H1 (cell line): ENCODE results near the gene DCAF15. TPM values are rescaled to one million over a fixed set of nuclear protein-coding genes. Genes with fewer than 3 reads are reported as not detected.

Experiments
- CTCF ChIA-PET: fragments of 300-600 bp; sonication (Branson Sonifier 250); formaldehyde crosslinking; loops from one replicate; lab custom pipeline; 2021; ENCODE audit not compliant: partially characterized antibody; lab: Charles Lee
- POLR2A ChIA-PET: fragments of 300-600 bp; sonication (Branson Sonifier 250); formaldehyde crosslinking; loops from one replicate; lab custom pipeline; 2021; ENCODE audit warnings: inconsistent platforms; ENCODE audit not compliant: partially characterized antibody; lab: Charles Lee
- DNase-seq, 2 experiments: peaks; one replicate each; pipeline versions ENCODE4 v3.0.0 to v3.0.0-alpha.2; 2010 to 2022; ENCODE audit warnings: low spot score in 2 of 2, low read depth in 1 of 2, mixed read lengths in 1 of 2
- FAIRE-seq: peaks from 2 replicates; lab custom pipeline; 2011; peaks lifted over from hg19 to GRCh38; lab: Jason Lieb, UNC
- H2AFZ ChIP-seq: 2 replicates; pipeline ENCODE4 v1.8.1; 2012; ENCODE audit warnings: low read length, inconsistent platforms
- H2AK5ac ChIP-seq: 2 replicates; pipeline ENCODE4 v1.6.1; 2013; ENCODE audit warnings: low read depth, low read length
- H2BK120ac ChIP-seq: replicated peaks from 2 replicates; pipeline ENCODE3; 2013; ENCODE audit warnings: low read depth, low read length, inconsistent platforms
- H2BK12ac ChIP-seq: 2 replicates; pipeline ENCODE4 v1.6.1; 2013; ENCODE audit warnings: low read depth, low read length
- H2BK15ac ChIP-seq: 2 replicates; pipeline ENCODE4 v1.6.1; 2013; ENCODE audit warnings: low read length
- H2BK20ac ChIP-seq: 2 replicates; pipeline ENCODE4 v1.6.1; 2013; ENCODE audit warnings: low read length
- H2BK5ac ChIP-seq: 2 replicates; pipeline ENCODE4 v1.6.1; 2013; ENCODE audit warnings: low read depth, low read length
- H3K14ac ChIP-seq: 2 replicates; pipeline ENCODE4 v1.6.1; 2013; ENCODE audit warnings: inconsistent platforms; ENCODE audit not compliant: insufficient read length
- H3K18ac ChIP-seq: 2 replicates; pipeline ENCODE4 v1.6.1; 2013; ENCODE audit warnings: low read length; ENCODE audit errors: extremely low read depth
- H3K23ac ChIP-seq: 2 replicates; pipeline ENCODE4 v1.6.1; 2013; ENCODE audit warnings: inconsistent platforms; ENCODE audit not compliant: insufficient read length
- H3K23me2 ChIP-seq: 2 replicates; pipeline ENCODE4 v1.6.1; 2013; ENCODE audit warnings: low read depth, low read length
- H3K27ac ChIP-seq: 2 replicates; pipeline ENCODE4 v1.6.1; 2011; ENCODE audit warnings: low read depth, low read length, inconsistent platforms
- H3K27me3 ChIP-seq, 4 experiments: replicated peaks in 1 of 4; 1 replicate in 1 of 4; 2 replicates in 3 of 4; pipeline versions ENCODE4 v1.6.1 to v1.8.1; 2011 to 2013; ENCODE audit warnings: low read length in 3 of 4, mild to moderate bottlenecking in 3 of 4, inconsistent platforms in 2 of 4, mixed read lengths in 2 of 4, moderate library complexity in 1 of 4; ENCODE audit not compliant: control insufficient read depth in 3 of 4, insufficient read depth in 3 of 4; ENCODE audit errors: extremely low read depth in 1 of 4
- H3K36me3 ChIP-seq, 4 experiments: 2 replicates each; pipeline versions ENCODE4 v1.6.1 to v1.8.1; 2011 to 2013; ENCODE audit warnings: mild to moderate bottlenecking in 4 of 4, low read length in 3 of 4, moderate library complexity in 2 of 4, control low read depth in 1 of 4, inconsistent platforms in 1 of 4; ENCODE audit not compliant: insufficient read depth in 4 of 4, control insufficient read depth in 2 of 4
- H3K4ac ChIP-seq: replicated peaks from 2 replicates; pipeline ENCODE3; 2013; ENCODE audit warnings: low read length, low read depth, mixed read lengths, inconsistent platforms; ENCODE audit not compliant: insufficient read length
- H3K4me1 ChIP-seq, 4 experiments: replicated peaks in 1 of 4; 1 replicate in 1 of 4; 2 replicates in 3 of 4; pipeline versions ENCODE4 v1.6.1 to v1.8.1; 2011 to 2013; ENCODE audit warnings: low read length in 3 of 4, inconsistent platforms in 2 of 4, mixed read lengths in 1 of 4; ENCODE audit not compliant: insufficient read depth in 4 of 4, control insufficient read depth in 3 of 4
- H3K4me2 ChIP-seq, 2 experiments: 2 replicates each; pipeline versions ENCODE4 v1.6.1 to v1.8.1; 2011 to 2013; ENCODE audit warnings: low read depth in 2 of 2, low read length in 2 of 2, control low read depth in 1 of 2, inconsistent platforms in 1 of 2, mild to moderate bottlenecking in 1 of 2; ENCODE audit not compliant: insufficient read depth in 1 of 2
- H3K4me3 ChIP-seq, 4 experiments: fragments of 200-600, 300-600 bp in 1 of 4; sonication (generic), shearing (Covaris generic), sonication (Bioruptor Twin) in 1 of 4; 2 replicates each; pipeline versions ENCODE4 v1.5.1 to v1.8.1; 2011 to 2016; ENCODE audit warnings: low read length in 4 of 4, low read depth in 3 of 4, control low read depth in 2 of 4, inconsistent platforms in 2 of 4, mild to moderate bottlenecking in 2 of 4, mixed read lengths in 1 of 4, moderate library complexity in 1 of 4; ENCODE audit not compliant: insufficient read depth in 2 of 4; ENCODE audit errors: extremely low read depth in 1 of 4
- H3K56ac ChIP-seq: replicated peaks from 2 replicates; pipeline ENCODE3; 2013; ENCODE audit warnings: low read depth, mild to moderate bottlenecking, mixed read lengths, low read length, inconsistent platforms; ENCODE audit not compliant: insufficient read length
- H3K79me1 ChIP-seq: 2 replicates; pipeline ENCODE4 v1.6.1; 2013; ENCODE audit warnings: low read depth, low read length, control low read depth
- H3K79me2 ChIP-seq, 2 experiments: 2 replicates each; pipeline versions ENCODE4 v1.6.1 to v1.8.1; 2012 to 2013; ENCODE audit warnings: low read length in 2 of 2, mild to moderate bottlenecking in 2 of 2, inconsistent platforms in 1 of 2; ENCODE audit not compliant: insufficient read depth in 2 of 2, control insufficient read depth in 1 of 2
- H3K9ac ChIP-seq, 4 experiments: replicated peaks in 1 of 4; 1 replicate in 1 of 4; 2 replicates in 3 of 4; pipeline versions ENCODE4 v1.6.1 to v1.8.1; 2011 to 2013; ENCODE audit warnings: low read depth in 3 of 4, low read length in 3 of 4, control low read depth in 2 of 4, mild to moderate bottlenecking in 2 of 4, moderate library complexity in 2 of 4, inconsistent platforms in 1 of 4; ENCODE audit errors: extremely low read depth in 1 of 4
- H3K9me3 ChIP-seq, 2 experiments: 2 replicates each; pipeline versions ENCODE4 v1.6.1 to v1.8.1; 2012 to 2013; ENCODE audit warnings: mild to moderate bottlenecking in 2 of 2, moderate library complexity in 2 of 2, control low read depth in 1 of 2, inconsistent platforms in 1 of 2, low read depth in 1 of 2, low read length in 1 of 2, mixed read lengths in 1 of 2; ENCODE audit not compliant: insufficient read depth in 2 of 2
- H4K20me1 ChIP-seq, 2 experiments: replicated peaks in 1 of 2; 2 replicates each; pipeline versions ENCODE3 to v1.8.1; 2011 to 2013; ENCODE audit warnings: inconsistent platforms in 2 of 2, low read length in 2 of 2, mild to moderate bottlenecking in 1 of 2; ENCODE audit not compliant: insufficient read depth in 2 of 2, control insufficient read depth in 1 of 2
- H4K5ac ChIP-seq: 2 replicates; pipeline ENCODE4 v1.6.1; 2013; ENCODE audit warnings: low read length, low read depth, mixed read lengths, inconsistent platforms; ENCODE audit not compliant: insufficient read length
- H4K8ac ChIP-seq: 2 replicates; pipeline ENCODE4 v1.8.0; 2013; ENCODE audit warnings: mild to moderate bottlenecking, moderate library complexity, low read length, inconsistent platforms; ENCODE audit not compliant: insufficient read depth; ENCODE audit errors: extremely low read depth
- H4K91ac ChIP-seq: replicated peaks from 2 replicates; pipeline ENCODE3; 2013; ENCODE audit warnings: low read length, mixed read lengths, inconsistent platforms; ENCODE audit not compliant: insufficient read length
- ATF3 ChIP-seq: IDR thresholded peaks from 2 replicates; pipeline ENCODE4 v1.6.1; 2011; ENCODE audit warnings: low read depth, mild to moderate bottlenecking, low read length; ENCODE audit not compliant: insufficient read depth
- BACH1 ChIP-seq: IDR thresholded peaks from 2 replicates; pipeline ENCODE4 v1.6.1; 2012; ENCODE audit warnings: low read length, improper control_type of control experiment
- EZH2 ChIP-seq: fragments of 200-600 bp; sonication (generic); IDR thresholded peaks from 2 replicates; pipeline ENCODE4 v1.7.1; 2012; ENCODE audit warnings: low read depth, mild to moderate bottlenecking, moderate library complexity, low read length, inconsistent platforms; ENCODE audit not compliant: severe bottlenecking
- RNF2 ChIP-seq: fragments of 200-900, 300-1000 bp; sonication (generic); IDR thresholded peaks from 2 replicates; pipeline ENCODE4 v1.7.1; 2016; ENCODE audit warnings: borderline replicate concordance, low read depth, mild to moderate bottlenecking, antibody characterized with exemption, low read length; ENCODE audit not compliant: poor library complexity, severe bottlenecking; ENCODE audit errors: missing control alignments
- SUZ12 ChIP-seq: fragments of 200-600 bp; sonication (generic); IDR thresholded peaks from 2 replicates; pipeline ENCODE4 v1.6.1; 2012; ENCODE audit warnings: mild to moderate bottlenecking, inconsistent platforms, low read length, moderate library complexity, mixed read lengths
- WGBS, 2 experiments: shearing (Covaris generic) in 1 of 2; methylation state at CpG; one replicate each; pipeline versions ENCODE4 v1.1.6 to v1.1.7; 2013 to 2015; ENCODE audit warnings: low lambda C conversion rate in 2 of 2, mixed read lengths in 2 of 2, inconsistent platforms in 1 of 2, low coverage in 1 of 2, missing lambda C conversion rate in 1 of 2; ENCODE audit not compliant: insufficient replicate concordance in 2 of 2, insufficient coverage in 1 of 2, insufficient read length in 1 of 2; ENCODE audit errors: extremely low coverage in 1 of 2, missing lambda C conversion rate in 1 of 2; 5-methylcytosine and 5-hydroxymethylcytosine counted together
- polyA plus RNA-seq, 7 experiments: library from polyadenylated mRNA; depleted of rRNA in 3 of 7; stranded (reverse) in 5 of 7; unstranded in 2 of 7; fragments of >200 nt in 5 of 7; fragments of 200-250 nt in 2 of 7; gene quantifications; 1 replicate in 5 of 7; 2 replicates in 1 of 7; 4 replicates in 1 of 7; pipeline versions ENCODE4 v1.2.1 to v1.2.3, GENCODE V29; 2011 to 2013; ENCODE audit warnings: missing spikeins in 2 of 7, mixed read lengths in 2 of 7
- total RNA-seq: library from RNA; stranded (reverse); fragmentation: NEBNext Ultra II Directional; extraction: Animal tissue kit (Norgen Biotek cat#: 25700); gene quantifications from 2 replicates; pipeline ENCODE4 v1.2.1, GENCODE V29; 2021
- TF ChIP-seq, protein P1 (sequence below): IDR thresholded peaks from 2 replicates; pipeline ENCODE4 v1.6.1; 2012; ENCODE audit warnings: inconsistent platforms
- TF ChIP-seq, protein P2 (sequence below), 3 experiments: IDR thresholded peaks; 1 replicate in 2 of 3; 2 replicates in 1 of 3; pipeline versions ENCODE4 v1.5.1 to v1.6.1; 2011; ENCODE audit warnings: low read length in 3 of 3, mild to moderate bottlenecking in 3 of 3, inconsistent platforms in 2 of 3, low read depth in 1 of 3, moderate library complexity in 1 of 3; ENCODE audit not compliant: insufficient read depth in 1 of 3; ENCODE audit errors: control extremely low read depth in 1 of 3

Gene DCAF15
- total and polyA plus RNA-seq, 2 of the 8 experiments (the other 6 are each of a cell fraction or from before 2014, with no cell fraction given) = 68.7 to 80.8 TPM

- WGBS, 2 experiments = 1% methylated on average over 35 of the region's 58 CpGs; no CpG with 5 or more reads in 1 of the 2 experiments
- Histone ChIP-seq H2BK15ac (peak within 1 kb of the TSS; percentile 81; the same call in 1 of the 2 replicates), H3K4me2 (peak within 1 kb of the TSS; percentile 70 to 71), H3K56ac (peak within 1 kb of the TSS; percentile 77), H2BK12ac (peak within 1 kb of the TSS; percentile 64; the same call in 1 of the 2 replicates), H3K27me3 (no peaks in the 10 kb centered on the region), H3K9ac (peak within 1 kb of the TSS; percentile 81 to 86 (median 84)), H2BK120ac (no peak within 1 kb of the TSS), H3K9me3 (no peaks in the 10 kb centered on the region), H2AFZ (peak within 1 kb of the TSS; percentile 71), H2AK5ac (no peak within 1 kb of the TSS), H3K79me1 (peaks cover 3% of the 10 kb centered on the region), H3K4me1 (peaks cover 0 to 4% (median under 1%) of the 10 kb centered on the region in 4 experiments; a peak in 5 of 7 replicates), H2BK20ac (0 out of 2 replicates have a peak within 1 kb of the TSS, but pooled peaks have one; percentile 74), H4K8ac (peak within 1 kb of the TSS; percentile 98), H3K23ac (no peak within 1 kb of the TSS), H3K4me3 (peak within 1 kb of the TSS; percentile 62 to 81 (median 69)), H3K14ac (no peak within 1 kb of the TSS), H4K20me1 (no peaks in the 10 kb centered on the region), H3K27ac (peak within 1 kb of the TSS; percentile 95), H3K4ac (peak within 1 kb of the TSS; percentile 91), H2BK5ac (peak within 1 kb of the TSS; percentile 93), H3K23me2 (peaks cover 5% of the 10 kb centered on the region; the same call in 1 of the 2 replicates), H3K18ac (peak within 1 kb of the TSS; percentile 98), H4K91ac (peak within 1 kb of the TSS; percentile 95), H4K5ac (peak within 1 kb of the TSS; percentile 91), H3K36me3 (no peaks in the 10 kb centered on the region), H3K79me2 (peaks cover 0 to 9% of the 10 kb centered on the region in 2 experiments; a peak in 2 of 4 replicates)
- ChIA-PET CTCF (interaction anchor here (1.0 to 2.5 kb wide), 8 partner anchors 17 to 125 kb away, joined by 3 to 12 read pairs (median 4); partner anchors contain the start of gene IL27RA), POLR2A (interaction anchor here (0.6 to 3.1 kb wide), 25 partner anchors 10 to 854 kb away, joined by 3 to 16 read pairs (median 5); partner anchors contain the start of genes DCAF15, IL27RA and RLN3)
- no peak for FAIRE-seq
- peak; percentile 98 to 100 for DNase-seq
- no peak for TF ChIP-seq BACH1
- TF ChIP-seq SUZ12 = no peak
- no peak for TF ChIP-seq EZH2
- TF ChIP-seq, protein P1, sequence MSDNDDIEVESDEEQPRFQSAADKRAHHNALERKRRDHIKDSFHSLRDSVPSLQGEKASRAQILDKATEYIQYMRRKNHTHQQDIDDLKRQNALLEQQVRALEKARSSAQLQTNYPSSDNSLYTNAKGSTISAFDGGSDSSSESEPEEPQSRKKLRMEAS = no peak
- 0 out of 2 replicates have a peak, but pooled peaks have one; percentile 5 for TF ChIP-seq ATF3
- TF ChIP-seq, protein P2, sequence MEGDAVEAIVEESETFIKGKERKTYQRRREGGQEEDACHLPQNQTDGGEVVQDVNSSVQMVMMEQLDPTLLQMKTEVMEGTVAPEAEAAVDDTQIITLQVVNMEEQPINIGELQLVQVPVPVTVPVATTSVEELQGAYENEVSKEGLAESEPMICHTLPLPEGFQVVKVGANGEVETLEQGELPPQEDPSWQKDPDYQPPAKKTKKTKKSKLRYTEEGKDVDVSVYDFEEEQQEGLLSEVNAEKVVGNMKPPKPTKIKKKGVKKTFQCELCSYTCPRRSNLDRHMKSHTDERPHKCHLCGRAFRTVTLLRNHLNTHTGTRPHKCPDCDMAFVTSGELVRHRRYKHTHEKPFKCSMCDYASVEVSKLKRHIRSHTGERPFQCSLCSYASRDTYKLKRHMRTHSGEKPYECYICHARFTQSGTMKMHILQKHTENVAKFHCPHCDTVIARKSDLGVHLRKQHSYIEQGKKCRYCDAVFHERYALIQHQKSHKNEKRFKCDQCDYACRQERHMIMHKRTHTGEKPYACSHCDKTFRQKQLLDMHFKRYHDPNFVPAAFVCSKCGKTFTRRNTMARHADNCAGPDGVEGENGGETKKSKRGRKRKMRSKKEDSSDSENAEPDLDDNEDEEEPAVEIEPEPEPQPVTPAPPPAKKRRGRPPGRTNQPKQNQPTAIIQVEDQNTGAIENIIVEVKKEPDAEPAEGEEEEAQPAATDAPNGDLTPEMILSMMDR (IDR thresholded peaks at IDR 0.05; ENCODE audit: control extremely low read depth in 1 of 3, insufficient read depth in 1 of 3, low read depth in 1 of 3, low read length in 3 of 3) = no peak
- no peak for TF ChIP-seq RNF2
Observed at GRCh38 chr19:14006085-14006765, 53.9 kb downstream of the DCAF15 start, which contains the start of gene RFX1. Gene RFX1, minus strand, starts transcription at chr19:14006320. Its CDS starts 12,477 bp downstream, at chr19:13993843.
